Adrenal gland (tissue), 5 donors: Measurements from ENCODE around the gene MSANTD2.

ENCODE experiments used
- POLR2A ChIP-seq, 2 donors: fragments of 450-650 bp; IDR thresholded peaks; one replicate each; pipeline ENCODE4 v1.6.1; 2017; ENCODE audit warnings: antibody characterized with exemption in 2 of 2, mild to moderate bottlenecking in 2 of 2, moderate library complexity in 1 of 2
- TF ChIP-seq, protein P1 (sequence below), 6 experiments: fragments of 450-650 bp in 4 of 6; fragments of 200-600 bp in 2 of 6; sonication (generic) in 1 of 6; IDR thresholded peaks; 1 replicate in 5 of 6; 2 replicates in 1 of 6; pipeline versions ENCODE4 v1.5.1 to v1.8.0; 2016 to 2021; ENCODE audit warnings: antibody characterized with exemption in 6 of 6, mild to moderate bottlenecking in 2 of 6, moderate library complexity in 1 of 6
- donor health status: DM: no; HTN: no; CAD: no.

DNA sequence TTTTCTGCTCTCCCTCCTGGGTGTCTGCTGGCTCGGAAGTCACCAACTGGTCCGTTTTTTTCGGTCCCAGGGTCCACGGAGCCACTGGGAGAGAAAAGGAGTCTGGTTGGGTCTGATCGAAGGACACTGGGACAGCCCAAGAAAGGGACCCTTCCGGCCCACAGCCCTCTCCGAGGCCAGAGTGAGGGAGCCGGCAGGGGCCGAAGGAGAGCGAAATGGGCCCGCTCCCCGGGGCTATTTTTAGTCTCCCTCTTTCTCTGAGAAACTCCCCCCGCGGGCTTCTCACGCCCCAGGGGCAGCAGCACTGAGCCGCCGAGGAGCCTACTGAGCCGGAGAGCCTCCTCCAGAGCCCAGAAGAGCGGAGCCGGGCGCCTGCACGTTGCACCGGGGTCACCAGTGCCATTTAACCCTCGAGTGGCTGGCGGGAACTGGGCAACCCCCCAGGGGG, 40.0 kb downstream of the MSANTD2 start:
- TF ChIP-seq POLR2A (IDR thresholded peaks at IDR 0.05) = no peak
- TF ChIP-seq, protein P1, sequence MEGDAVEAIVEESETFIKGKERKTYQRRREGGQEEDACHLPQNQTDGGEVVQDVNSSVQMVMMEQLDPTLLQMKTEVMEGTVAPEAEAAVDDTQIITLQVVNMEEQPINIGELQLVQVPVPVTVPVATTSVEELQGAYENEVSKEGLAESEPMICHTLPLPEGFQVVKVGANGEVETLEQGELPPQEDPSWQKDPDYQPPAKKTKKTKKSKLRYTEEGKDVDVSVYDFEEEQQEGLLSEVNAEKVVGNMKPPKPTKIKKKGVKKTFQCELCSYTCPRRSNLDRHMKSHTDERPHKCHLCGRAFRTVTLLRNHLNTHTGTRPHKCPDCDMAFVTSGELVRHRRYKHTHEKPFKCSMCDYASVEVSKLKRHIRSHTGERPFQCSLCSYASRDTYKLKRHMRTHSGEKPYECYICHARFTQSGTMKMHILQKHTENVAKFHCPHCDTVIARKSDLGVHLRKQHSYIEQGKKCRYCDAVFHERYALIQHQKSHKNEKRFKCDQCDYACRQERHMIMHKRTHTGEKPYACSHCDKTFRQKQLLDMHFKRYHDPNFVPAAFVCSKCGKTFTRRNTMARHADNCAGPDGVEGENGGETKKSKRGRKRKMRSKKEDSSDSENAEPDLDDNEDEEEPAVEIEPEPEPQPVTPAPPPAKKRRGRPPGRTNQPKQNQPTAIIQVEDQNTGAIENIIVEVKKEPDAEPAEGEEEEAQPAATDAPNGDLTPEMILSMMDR (IDR thresholded peaks at IDR 0.05) = no peak
